Smooth muscle cell (in vitro differentiated cells): Measurements from ENCODE around the gene MRPS25. TPM values are rescaled to one million over a fixed set of nuclear protein-coding genes. Genes with fewer than 3 reads are reported as not detected.
"Not testable (repeated sequence)": the region's sequence is repeated elsewhere in the genome, so short reads cannot be mapped to it uniquely, and the experiment has no call there.

Experiments used
- DNase-seq: peaks from one replicate; lab custom pipeline; 2025; ENCODE audit not compliant: unreplicated experiment; lab: John Stamatoyannopoulos, UW
- H2AFZ ChIP-seq: fragments of 200-600 bp; sonication (generic); 2 replicates; pipeline ENCODE4 v1.6.0; 2016; ENCODE audit warnings: antibody characterized with exemption, low read depth, mild to moderate bottlenecking
- H3F3A ChIP-seq: fragments of 200-600 bp; sonication (generic); 2 replicates; pipeline ENCODE4 v1.6.0; 2017; ENCODE audit warnings: antibody characterized with exemption, low read depth
- H3K27ac ChIP-seq: fragments of 200-600 bp; sonication (generic); 2 replicates; pipeline ENCODE4 v1.5.1; 2016; ENCODE audit warnings: low read depth, mild to moderate bottlenecking
- H3K27me3 ChIP-seq: fragments of 200-600 bp; sonication (generic); 2 replicates; pipeline ENCODE4 v1.6.1; 2016; ENCODE audit warnings: low read depth, mild to moderate bottlenecking
- H3K36me3 ChIP-seq: fragments of 200-600 bp; sonication (generic); 2 replicates; pipeline ENCODE4 v1.5.1; 2016; ENCODE audit warnings: low read depth
- H3K4me1 ChIP-seq: fragments of 200-600 bp; sonication (generic); 2 replicates; pipeline ENCODE4 v1.5.1; 2016; ENCODE audit warnings: low read depth
- H3K4me2 ChIP-seq: fragments of 200-600 bp; sonication (generic); 2 replicates; pipeline ENCODE4 v1.6.0; 2016; ENCODE audit warnings: mild to moderate bottlenecking
- H3K4me3 ChIP-seq: fragments of 200-600 bp; sonication (generic); 2 replicates; pipeline ENCODE4 v1.5.1; 2016; ENCODE audit warnings: mild to moderate bottlenecking
- H3K79me2 ChIP-seq: fragments of 200-600 bp; sonication (generic); 2 replicates; pipeline ENCODE4 v1.6.0; 2016; ENCODE audit warnings: low read depth, mild to moderate bottlenecking
- H3K9ac ChIP-seq: fragments of 200-600 bp; sonication (generic); 2 replicates; pipeline ENCODE4 v1.6.0; 2016; ENCODE audit warnings: low read depth
- H3K9me3 ChIP-seq: fragments of 200-600 bp; sonication (generic); replicated peaks from 2 replicates; pipeline ENCODE4 v1.5.1; 2016; ENCODE audit warnings: low read depth
- H4K20me1 ChIP-seq: fragments of 200-600 bp; sonication (generic); 2 replicates; pipeline ENCODE4 v1.6.0; 2016; ENCODE audit warnings: low read depth
- WGBS: methylation state at CpG from one replicate; pipeline ENCODE4 v1.1.7; 2016; ENCODE audit warnings: low lambda C conversion rate; 5-methylcytosine and 5-hydroxymethylcytosine counted together
- polyA plus RNA-seq: library from polyadenylated mRNA; unstranded; fragments of >200 nt; fragmentation: Nextera tagmentation; extraction: Ambion mirVana; gene quantifications from 2 replicates; pipeline ENCODE4 v1.2.1, GENCODE V29; 2016
- total RNA-seq: library from RNA; depleted of rRNA; stranded (reverse); fragments of >200 nt; gene quantifications from 2 replicates; pipeline ENCODE4 v1.2.3, GENCODE V29; 2014
- TF ChIP-seq, protein P1 (sequence below): fragments of 200-600 bp; sonication (generic); IDR thresholded peaks from 2 replicates; pipeline ENCODE4 v1.5.1; 2017; ENCODE audit warnings: borderline replicate concordance, mild to moderate bottlenecking, antibody characterized with exemption; ENCODE audit not compliant: insufficient read depth, poor library complexity, severe bottlenecking

The MRPS25 gene
- total and polyA plus RNA-seq, 2 experiments from 2014 or later = 18.9 to 22.1 TPM

DNA sequence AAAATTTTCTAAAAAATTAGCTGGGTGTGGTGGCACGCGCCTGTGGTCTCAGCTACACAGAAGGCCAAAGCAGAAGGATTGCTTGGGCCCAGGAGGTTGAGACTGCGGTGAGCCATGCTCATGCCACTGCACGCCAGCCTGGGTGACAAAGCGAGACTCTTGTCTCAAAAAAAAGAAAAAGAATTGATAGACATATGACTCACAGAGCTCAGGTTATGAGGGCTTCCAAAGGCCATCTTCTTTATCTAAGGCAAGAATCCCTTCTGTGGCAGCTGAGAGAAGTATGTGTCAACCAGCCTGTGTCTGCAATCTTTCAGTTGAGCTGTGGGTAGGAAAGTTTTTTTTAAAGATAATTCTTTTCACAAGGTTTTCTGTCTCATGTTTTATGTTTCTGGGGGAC is 53.9 kb downstream of the MRPS25 start:
- TF ChIP-seq, protein P1, sequence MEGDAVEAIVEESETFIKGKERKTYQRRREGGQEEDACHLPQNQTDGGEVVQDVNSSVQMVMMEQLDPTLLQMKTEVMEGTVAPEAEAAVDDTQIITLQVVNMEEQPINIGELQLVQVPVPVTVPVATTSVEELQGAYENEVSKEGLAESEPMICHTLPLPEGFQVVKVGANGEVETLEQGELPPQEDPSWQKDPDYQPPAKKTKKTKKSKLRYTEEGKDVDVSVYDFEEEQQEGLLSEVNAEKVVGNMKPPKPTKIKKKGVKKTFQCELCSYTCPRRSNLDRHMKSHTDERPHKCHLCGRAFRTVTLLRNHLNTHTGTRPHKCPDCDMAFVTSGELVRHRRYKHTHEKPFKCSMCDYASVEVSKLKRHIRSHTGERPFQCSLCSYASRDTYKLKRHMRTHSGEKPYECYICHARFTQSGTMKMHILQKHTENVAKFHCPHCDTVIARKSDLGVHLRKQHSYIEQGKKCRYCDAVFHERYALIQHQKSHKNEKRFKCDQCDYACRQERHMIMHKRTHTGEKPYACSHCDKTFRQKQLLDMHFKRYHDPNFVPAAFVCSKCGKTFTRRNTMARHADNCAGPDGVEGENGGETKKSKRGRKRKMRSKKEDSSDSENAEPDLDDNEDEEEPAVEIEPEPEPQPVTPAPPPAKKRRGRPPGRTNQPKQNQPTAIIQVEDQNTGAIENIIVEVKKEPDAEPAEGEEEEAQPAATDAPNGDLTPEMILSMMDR = no peak
- H3F3A ChIP-seq = peaks cover 13% of the 10 kb centered on the region
- H3K9me3 ChIP-seq = no peaks in the 10 kb centered on the region
- H3K4me1 ChIP-seq = no peaks in the 10 kb centered on the region
- peak overlapping the region; percentile 97 for H3K27ac ChIP-seq
- peak overlapping the region; percentile 82 for H3K9ac ChIP-seq
- H2AFZ ChIP-seq = no peak overlapping the region
- WGBS = 33% methylated on average over 5 of the region's 5 CpGs
- DNase-seq = no peak
- H3K79me2 ChIP-seq = peaks cover 7% of the 10 kb centered on the region
- H3K36me3 ChIP-seq = peaks cover 15% of the 10 kb centered on the region
- peak overlapping the region; percentile 54 for H3K4me2 ChIP-seq
- H3K4me3 ChIP-seq = no peak overlapping the region
- H4K20me1 ChIP-seq = peaks cover 65% of the 10 kb centered on the region
- H3K27me3 ChIP-seq = no peaks in the 10 kb centered on the region

DNA sequence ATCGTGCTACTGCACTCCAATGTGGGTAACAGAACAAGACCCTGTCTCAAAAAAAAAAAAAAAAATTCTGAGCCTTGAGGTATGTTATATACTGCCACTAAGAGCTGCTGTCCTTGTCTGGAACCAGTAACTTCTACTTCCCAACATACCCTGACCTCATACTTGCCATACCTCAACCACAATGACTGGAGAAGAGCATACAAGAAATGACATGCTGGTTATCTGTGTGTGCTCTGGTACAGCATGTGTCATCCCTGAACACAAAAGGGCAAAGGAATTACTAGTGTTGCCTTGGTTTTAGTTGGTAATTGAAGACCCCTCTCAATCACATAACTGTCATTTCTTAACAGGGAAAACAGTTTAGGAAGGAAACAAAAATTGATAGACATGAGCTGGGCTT is 54.5 kb downstream of the MRPS25 start:
- TF ChIP-seq, protein P1 = no peak
- Histone ChIP-seq H3K27ac (peak overlapping the region; percentile 97), H2AFZ (no peak overlapping the region), H3K27me3 (no peaks in the 10 kb centered on the region), H4K20me1 (peaks cover 70% of the 10 kb centered on the region), H3K79me2 (peaks cover 9% of the 10 kb centered on the region), H3K9me3 (no peaks in the 10 kb centered on the region), H3K9ac (peak overlapping the region; percentile 82), H3F3A (peaks cover 13% of the 10 kb centered on the region), H3K4me2 (peak overlapping the region; percentile 54), H3K36me3 (peaks cover 12% of the 10 kb centered on the region), H3K4me3 (no peak overlapping the region), H3K4me1 (no peaks in the 10 kb centered on the region)
- DNase-seq = no peak
- 94% methylated on average over 1 of the region's 1 CpG for WGBS

DNA sequence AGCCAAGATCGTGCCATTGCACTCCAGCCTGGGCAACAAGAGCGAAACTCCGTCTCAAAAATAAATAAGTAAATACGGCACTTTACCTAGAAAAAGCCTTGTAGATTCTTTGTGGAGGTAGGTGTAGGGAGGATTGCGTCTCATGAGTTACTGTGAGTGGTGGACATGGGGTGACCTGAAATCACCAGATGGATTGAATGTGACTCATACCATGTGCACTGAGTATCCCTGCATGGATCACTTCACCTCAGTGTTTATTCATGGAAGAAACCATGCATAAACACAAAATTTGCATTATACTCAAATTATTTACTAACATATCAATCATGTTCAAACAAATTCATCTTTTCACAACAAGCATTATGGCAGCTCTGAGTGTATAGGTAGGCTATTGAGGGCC is 55.9 kb downstream of the MRPS25 start:
- no peak overlapping the region for H3K4me2 ChIP-seq
- no peak for DNase-seq
- no peaks in the 10 kb centered on the region for H3K4me1 ChIP-seq
- H3K79me2 ChIP-seq = peaks cover 21% of the 10 kb centered on the region
- peaks cover 13% of the 10 kb centered on the region for H3F3A ChIP-seq
- H3K27ac ChIP-seq = no peak overlapping the region
- WGBS = 97% methylated on average over 5 of the region's 5 CpGs
- no peaks in the 10 kb centered on the region for H3K27me3 ChIP-seq
- no peak overlapping the region for H2AFZ ChIP-seq
- H3K9me3 ChIP-seq = no peaks in the 10 kb centered on the region
- H4K20me1 ChIP-seq = peaks cover 82% of the 10 kb centered on the region
- TF ChIP-seq, protein P1 = no peak
- no peak overlapping the region for H3K4me3 ChIP-seq
- H3K36me3 ChIP-seq = peaks cover 5% of the 10 kb centered on the region
- H3K9ac ChIP-seq = no peak overlapping the region

DNA sequence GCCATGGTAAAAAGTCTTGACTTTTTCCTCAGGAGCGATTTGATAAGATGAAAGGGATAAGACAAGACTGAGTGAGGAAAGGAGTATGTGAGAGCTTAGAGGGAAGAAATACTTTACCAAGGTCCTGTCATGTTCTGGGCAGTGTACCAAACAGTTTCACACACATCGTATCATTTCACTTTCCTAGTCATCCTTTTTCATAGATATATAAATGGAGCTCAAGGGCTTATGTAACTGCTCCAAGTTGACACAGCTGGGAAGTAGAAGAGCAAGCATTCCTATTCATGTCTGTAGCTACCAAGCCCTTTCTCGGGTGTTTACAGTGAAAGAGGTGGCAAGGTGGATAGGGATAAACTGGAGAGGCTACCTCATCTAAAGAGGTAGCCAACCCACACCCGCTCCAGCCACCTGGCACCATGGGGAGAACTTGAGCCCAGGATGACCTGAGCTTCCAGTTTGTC is 57.4 kb downstream of the MRPS25 start:
- Histone ChIP-seq H3K9me3 (no peaks in the 10 kb centered on the region), H4K20me1 (peaks cover 86% of the 10 kb centered on the region), H3F3A (peaks cover 13% of the 10 kb centered on the region), H2AFZ (no peak overlapping the region), H3K4me1 (no peaks in the 10 kb centered on the region), H3K4me3 (no peak overlapping the region), H3K27ac (no peak overlapping the region), H3K4me2 (no peak overlapping the region), H3K9ac (no peak overlapping the region), H3K36me3 (no peaks in the 10 kb centered on the region), H3K27me3 (no peaks in the 10 kb centered on the region), H3K79me2 (peaks cover 34% of the 10 kb centered on the region)
- TF ChIP-seq, protein P1 = no peak
- DNase-seq = no peak
- WGBS = 62% methylated on average over 4 of the region's 4 CpGs

DNA sequence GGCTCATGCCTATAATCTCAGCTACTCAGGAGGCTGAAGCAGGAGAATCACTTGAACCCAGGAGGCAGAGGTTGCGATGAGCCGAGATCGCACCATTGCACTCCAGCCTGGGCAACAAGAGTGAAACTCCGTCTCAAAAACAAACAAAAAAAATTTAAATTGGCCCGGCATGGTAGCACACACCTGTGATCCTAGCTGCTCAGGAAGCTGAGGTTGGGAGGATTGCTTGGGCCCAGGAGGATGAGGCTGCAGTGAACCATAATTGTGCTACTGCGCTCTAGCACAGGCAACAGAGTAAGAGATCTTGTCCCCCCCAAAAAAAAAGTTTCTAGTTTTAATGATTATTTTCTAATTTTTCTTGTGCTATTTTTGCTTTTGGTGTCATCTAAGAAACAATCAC is 65.9 kb downstream of the MRPS25 start:
- H3K9me3 ChIP-seq, H3K27me3 ChIP-seq, H3K27ac ChIP-seq, H2AFZ ChIP-seq, H3K4me1 ChIP-seq, H3K9ac ChIP-seq, H3K36me3 ChIP-seq, H3K4me3 ChIP-seq, H3F3A ChIP-seq, H3K4me2 ChIP-seq, DNase-seq: not testable (repeated sequence)
- Histone ChIP-seq H4K20me1 (peaks cover 75% of the 10 kb centered on the region), H3K79me2 (peaks cover 75% of the 10 kb centered on the region)
- WGBS = 99% methylated on average over 6 of the region's 6 CpGs
